Tibial nerve (tissue), 4 donors: ENCODE results near the gene YDJC.

ENCODE experiments used
- CTCF ChIP-seq, 5 experiments: fragments of 200-600 bp in 3 of 5; fragments of 450-650 bp in 2 of 5; sonication (generic) in 3 of 5; IDR thresholded peaks; one replicate each; pipeline ENCODE4 v1.5.1; 2016 to 2019; ENCODE audit warnings: antibody characterized with exemption in 5 of 5, mild to moderate bottlenecking in 3 of 5, moderate library complexity in 2 of 5
- EP300 ChIP-seq, 2 donors: sonication (generic); formaldehyde crosslinking; IDR thresholded peaks; one replicate each; pipeline ENCODE4 v1.6.1; 2017; ENCODE audit warnings: antibody characterized with exemption in 2 of 2, mild to moderate bottlenecking in 1 of 2
- POLR2A ChIP-seq, 2 donors: fragments of 450-650 bp; IDR thresholded peaks; one replicate each; pipeline ENCODE4 v1.6.1; 2017; ENCODE audit warnings: antibody characterized with exemption in 2 of 2, mild to moderate bottlenecking in 2 of 2, moderate library complexity in 2 of 2

GRCh38 chr22:21663738-21664137, 33.9 kb upstream of the YDJC start:
- TF ChIP-seq CTCF (IDR thresholded peaks at IDR 0.05): no peak
- no peak for TF ChIP-seq POLR2A (IDR thresholded peaks at IDR 0.05)
- TF ChIP-seq EP300 (IDR thresholded peaks at IDR 0.05): no peak
